ENCODE data around the gene C1QBP. TPM values are rescaled to one million over a fixed set of nuclear protein-coding genes. Genes with fewer than 3 reads are reported as not detected.

The C1QBP gene
- total RNA-seq (100 to 1,000 TPM in 1 of 2 donors, 10 to 100 TPM in 1; 100.0 to 145 TPM), polyA plus RNA-seq (ENCODE audit: insufficient read length in 2 of 2) (100 to 1,000 TPM; 150 to 152 TPM)
- long read RNA-seq, donor 1, transcript C1QBP-201 (6 exons, 1,169 nt), result major isoform, 107 of 154 reads
- long read RNA-seq, donor 1, partial matches to known transcripts, result 42 of 154 reads
- long read RNA-seq, donor 1, other reads (novel, unspliced or antisense), result 0 of 154 reads
- long read RNA-seq, donor 2, transcript C1QBP-201 (6 exons, 1,169 nt), result major isoform, 61 of 64 reads
- long read RNA-seq, donor 2, partial matches to known transcripts, result 0 of 64 reads
- long read RNA-seq, donor 2, other reads (novel, unspliced or antisense), result 0 of 64 reads
- long read RNA-seq, donor 3, transcript C1QBP-201 (6 exons, 1,169 nt), result major isoform, 69 of 78 reads
- long read RNA-seq, donor 3, partial matches to known transcripts, result 5 of 78 reads
- long read RNA-seq, donor 3, other reads (novel, unspliced or antisense), result 0 of 78 reads
- long read RNA-seq, donor 4, transcript C1QBP-201 (6 exons, 1,169 nt), result major isoform, 78 of 122 reads
- long read RNA-seq, donor 4, partial matches to known transcripts, result 36 of 122 reads
- long read RNA-seq, donor 4, other reads (novel, unspliced or antisense), result 0 of 122 reads

GRCh38 chr17:5438716-5439445 is at the start of gene C1QBP:
C1QBP (minus strand) TSS chr17:5439155; CDS start chr17:5439073, 82 bp downstream.
- Histone ChIP-seq H3K9me3 (ENCODE audit: control insufficient read depth, insufficient read depth, low read length) (no peaks in the 10 kb centered on the region), H3K4me3 (ENCODE audit: low read depth, low read length) (peak within 1 kb of the TSS; percentile 66), H3K36me3 (ENCODE audit: control insufficient read depth, insufficient read depth, low read length) (peaks cover 43% of the 10 kb centered on the region), H3K27ac (ENCODE audit: low read depth, low read length) (peak within 1 kb of the TSS; percentile 60), H3K4me1 (ENCODE audit: control insufficient read depth, insufficient read depth, low read length) (peaks cover 9% of the 10 kb centered on the region), H3K27me3 (ENCODE audit: control insufficient read depth, insufficient read depth, low read length) (no peaks in the 10 kb centered on the region)
- under 1% methylated on average over 71 of the region's 75 CpGs for WGBS (ENCODE audit: insufficient coverage)
- DNase-seq (ENCODE audit: low read depth in 4 of 6, low spot score in 6 of 6), result peak; percentile 83 to 97 (median 89)

- Histone ChIP-seq H3K27me3 (ENCODE audit: control insufficient read depth, insufficient read depth, low read length) (no peaks in the 10 kb centered on the region), H3K36me3 (ENCODE audit: control insufficient read depth, insufficient read depth, low read length) (peaks cover 16% of the 10 kb centered on the region), H3K4me1 (ENCODE audit: control insufficient read depth, insufficient read depth, low read length) (peaks cover 18% of the 10 kb centered on the region), H3K9me3 (ENCODE audit: control insufficient read depth, insufficient read depth, low read length) (no peaks in the 10 kb centered on the region), H3K27ac (ENCODE audit: low read depth, low read length) (no peak overlapping the region), H3K4me3 (ENCODE audit: low read depth, low read length) (no peak overlapping the region)
- DNase-seq (ENCODE audit: low read depth in 4 of 6, low spot score in 6 of 6), result no peak
- WGBS (ENCODE audit: insufficient coverage), result 78% methylated on average over 7 of the region's 8 CpGs
Observed at GRCh38 chr17:5488752-5489151, 49.8 kb upstream of the C1QBP start.

GRCh38 chr17:5486206-5487124 is 47.5 kb upstream of the C1QBP start, which contains the start of gene MIS12:
MIS12 (plus strand) TSS chr17:5486566; CDS start chr17:5488863, 2,297 bp downstream.
- H3K4me3 ChIP-seq (ENCODE audit: low read depth, low read length), result peak within 1 kb of the TSS; percentile 92
- peak in 5 of 6 donors; percentile 96 to 100 (median 98) for DNase-seq (ENCODE audit: low read depth in 4 of 6, low spot score in 6 of 6)
- WGBS (ENCODE audit: insufficient coverage), result under 1% methylated on average over 73 of the region's 77 CpGs
- H3K36me3 ChIP-seq (ENCODE audit: control insufficient read depth, insufficient read depth, low read length), result peaks cover 21% of the 10 kb centered on the region
- peak within 1 kb of the TSS; percentile 99 for H3K27ac ChIP-seq (ENCODE audit: low read depth, low read length)
- H3K27me3 ChIP-seq (ENCODE audit: control insufficient read depth, insufficient read depth, low read length), result no peaks in the 10 kb centered on the region
- H3K4me1 ChIP-seq (ENCODE audit: control insufficient read depth, insufficient read depth, low read length), result peaks cover 18% of the 10 kb centered on the region
- no peaks in the 10 kb centered on the region for H3K9me3 ChIP-seq (ENCODE audit: control insufficient read depth, insufficient read depth, low read length)

- Histone ChIP-seq H3K27ac (ENCODE audit: low read depth, low read length) (peak within 1 kb of the TSS; percentile 99), H3K9me3 (ENCODE audit: control insufficient read depth, insufficient read depth, low read length) (no peaks in the 10 kb centered on the region), H3K27me3 (ENCODE audit: control insufficient read depth, insufficient read depth, low read length) (no peaks in the 10 kb centered on the region), H3K36me3 (ENCODE audit: control insufficient read depth, insufficient read depth, low read length) (peaks cover 22% of the 10 kb centered on the region), H3K4me1 (ENCODE audit: control insufficient read depth, insufficient read depth, low read length) (peaks cover 18% of the 10 kb centered on the region), H3K4me3 (ENCODE audit: low read depth, low read length) (peak within 1 kb of the TSS; percentile 92)
- no peak for DNase-seq (ENCODE audit: low read depth in 4 of 6, low spot score in 6 of 6)
- WGBS (ENCODE audit: insufficient coverage), result 0% methylated on average over 22 of the region's 29 CpGs
Observed at GRCh38 chr17:5485270-5486205, 46.6 kb upstream of the C1QBP start, which contains the start of gene DERL2. DERL2 (minus strand) TSS chr17:5486178; CDS start chr17:5486161, 17 bp downstream.

GRCh38 chr17:5481451-5481850 is 42.5 kb upstream of the C1QBP start:
- Histone ChIP-seq H3K36me3 (ENCODE audit: control insufficient read depth, insufficient read depth, low read length) (peaks cover 45% of the 10 kb centered on the region), H3K9me3 (ENCODE audit: control insufficient read depth, insufficient read depth, low read length) (no peaks in the 10 kb centered on the region), H3K27me3 (ENCODE audit: control insufficient read depth, insufficient read depth, low read length) (no peaks in the 10 kb centered on the region), H3K27ac (ENCODE audit: low read depth, low read length) (no peak overlapping the region), H3K4me3 (ENCODE audit: low read depth, low read length) (no peak overlapping the region), H3K4me1 (ENCODE audit: control insufficient read depth, insufficient read depth, low read length) (peaks cover 8% of the 10 kb centered on the region)
- 80% methylated on average over 4 of the region's 4 CpGs for WGBS (ENCODE audit: insufficient coverage)
- DNase-seq (ENCODE audit: low read depth in 4 of 6, low spot score in 6 of 6), result no peak

- H3K4me3 ChIP-seq (ENCODE audit: low read depth, low read length), result no peak overlapping the region
- H3K9me3 ChIP-seq (ENCODE audit: control insufficient read depth, insufficient read depth, low read length), result no peaks in the 10 kb centered on the region
- 84% methylated on average over 4 of the region's 6 CpGs for WGBS (ENCODE audit: insufficient coverage)
- H3K36me3 ChIP-seq (ENCODE audit: control insufficient read depth, insufficient read depth, low read length), result peaks cover 46% of the 10 kb centered on the region
- no peak for DNase-seq (ENCODE audit: low read depth in 4 of 6, low spot score in 6 of 6)
- peaks cover 8% of the 10 kb centered on the region for H3K4me1 ChIP-seq (ENCODE audit: control insufficient read depth, insufficient read depth, low read length)
- H3K27me3 ChIP-seq (ENCODE audit: control insufficient read depth, insufficient read depth, low read length), result no peaks in the 10 kb centered on the region
- no peak overlapping the region for H3K27ac ChIP-seq (ENCODE audit: low read depth, low read length)
Observed at GRCh38 chr17:5480962-5481361, 42.0 kb upstream of the C1QBP start.

- Histone ChIP-seq H3K9me3 (ENCODE audit: control insufficient read depth, insufficient read depth, low read length) (no peaks in the 10 kb centered on the region), H3K36me3 (ENCODE audit: control insufficient read depth, insufficient read depth, low read length) (peaks cover 48% of the 10 kb centered on the region), H3K27me3 (ENCODE audit: control insufficient read depth, insufficient read depth, low read length) (no peaks in the 10 kb centered on the region), H3K4me3 (ENCODE audit: low read depth, low read length) (no peak overlapping the region), H3K27ac (ENCODE audit: low read depth, low read length) (no peak overlapping the region), H3K4me1 (ENCODE audit: control insufficient read depth, insufficient read depth, low read length) (no peaks in the 10 kb centered on the region)
- WGBS (ENCODE audit: insufficient coverage), result 83% methylated on average over 4 of the region's 4 CpGs
- DNase-seq (ENCODE audit: low read depth in 4 of 6, low spot score in 6 of 6), result no peak
Observed at GRCh38 chr17:5478992-5479391, 40.0 kb upstream of the C1QBP start.

GRCh38 chr17:5473906-5474305 is 35.0 kb upstream of the C1QBP start:
- peak in 1 of 6 donors; percentile 59 for DNase-seq (ENCODE audit: low read depth in 4 of 6, low spot score in 6 of 6)
- H3K27ac ChIP-seq (ENCODE audit: low read depth, low read length), result peak overlapping the region; percentile 26
- peaks cover 24% of the 10 kb centered on the region for H3K36me3 ChIP-seq (ENCODE audit: control insufficient read depth, insufficient read depth, low read length)
- peaks cover 5% of the 10 kb centered on the region for H3K4me1 ChIP-seq (ENCODE audit: control insufficient read depth, insufficient read depth, low read length)
- no peak overlapping the region for H3K4me3 ChIP-seq (ENCODE audit: low read depth, low read length)
- no peaks in the 10 kb centered on the region for H3K9me3 ChIP-seq (ENCODE audit: control insufficient read depth, insufficient read depth, low read length)
- 80% methylated on average over 1 of the region's 2 CpGs for WGBS (ENCODE audit: insufficient coverage)
- no peaks in the 10 kb centered on the region for H3K27me3 ChIP-seq (ENCODE audit: control insufficient read depth, insufficient read depth, low read length)

Measured in spinal cord (tissue), 10 donors.